NCI-H2227 treated with DMSO at 0.1 percent for 48 hours (cell line): Measurements from ENCODE around the gene ULK4.
A peak's percentile ranks its signal among the peaks of the same experiment; 100 is the strongest.
"Not testable (repeated sequence)": the region's sequence is repeated elsewhere in the genome, so short reads cannot be mapped to it uniquely, and the experiment has no call there.

Experiments
- DNase-seq: peaks from one replicate; lab custom pipeline; 2025; lab: John Stamatoyannopoulos, UW

Gene ULK4

DNA sequence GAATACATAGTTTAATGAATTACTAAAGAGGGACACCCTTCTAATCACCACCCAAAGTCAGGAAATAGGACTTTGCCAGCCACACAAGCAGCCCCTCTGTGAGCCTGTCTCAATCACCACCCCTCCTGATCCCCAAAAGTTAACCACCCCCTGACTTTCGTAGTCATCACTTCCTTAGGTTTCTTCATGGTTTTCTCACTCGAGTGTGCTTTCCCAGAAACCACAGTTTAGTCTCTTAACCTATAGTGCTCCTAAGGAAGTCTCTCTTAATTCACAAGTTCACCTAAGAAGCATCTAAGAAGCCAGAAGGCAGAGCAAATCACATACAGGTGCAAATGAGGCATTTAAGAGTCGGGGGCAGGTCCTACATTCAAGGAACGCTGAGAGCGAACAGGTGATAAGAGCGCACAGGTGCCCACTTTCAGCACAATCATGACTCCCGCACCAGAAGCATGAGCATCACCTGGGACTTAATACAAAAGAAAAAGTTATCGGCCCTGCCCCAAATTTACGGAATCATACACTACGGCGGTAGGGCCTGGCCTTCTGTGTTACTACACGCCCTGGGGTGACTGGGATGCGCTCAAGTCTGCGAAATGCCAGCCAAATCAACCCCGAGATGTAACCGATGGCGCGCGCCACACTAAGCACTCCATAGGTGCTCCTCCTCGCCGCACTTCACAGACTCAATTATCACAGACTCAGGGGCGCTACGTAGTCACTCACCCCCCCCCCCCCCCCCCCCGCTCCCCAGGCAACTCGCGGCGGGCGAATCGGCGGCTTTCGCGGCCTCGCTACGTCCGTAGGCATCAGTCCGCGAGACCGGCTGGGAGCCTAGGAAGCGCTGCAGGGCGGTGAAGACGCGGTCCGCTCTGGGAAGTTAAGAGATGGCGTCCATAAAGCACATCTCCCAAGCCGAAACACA is 815 bp downstream of the ULK4 start:
- peak; percentile 63 for DNase-seq

DNA sequence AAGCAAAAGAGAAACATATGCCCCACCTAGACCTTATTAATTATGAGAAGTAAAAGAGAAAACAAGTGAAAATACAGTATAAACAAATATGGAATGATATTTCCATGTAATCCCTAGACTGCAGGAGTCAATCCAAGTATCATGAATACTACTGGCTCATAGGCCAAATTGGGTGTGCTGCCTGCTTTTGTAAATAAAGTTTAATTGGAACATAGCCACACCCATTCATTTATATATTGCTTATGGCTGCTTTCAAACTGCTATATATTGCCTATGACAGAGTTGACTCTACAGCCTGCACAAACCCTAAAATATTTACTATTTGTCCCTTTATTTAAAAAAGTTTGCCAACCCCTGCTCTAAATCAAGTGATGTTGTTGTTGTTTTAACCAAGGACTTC is 5.3 kb downstream of the ULK4 start:
- no peak for DNase-seq

DNA sequence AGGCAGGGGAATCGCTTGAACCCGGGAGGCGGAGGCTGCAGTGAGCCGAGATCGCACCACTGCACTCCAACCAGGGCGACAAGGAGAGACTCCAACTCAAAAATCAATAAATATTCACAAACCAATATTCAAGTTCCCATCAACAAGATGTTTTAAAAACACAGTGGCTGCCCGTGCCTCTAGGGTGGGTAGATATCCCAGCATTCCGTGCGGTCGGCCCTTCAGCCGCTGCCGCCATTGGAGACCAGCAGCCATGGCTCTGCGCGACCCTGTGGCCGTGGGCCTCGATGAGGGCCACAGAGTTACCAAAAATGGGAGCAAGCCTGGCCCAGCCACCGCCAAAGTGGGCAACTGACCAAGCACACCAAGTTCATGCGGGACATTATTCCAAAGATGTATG is 6.7 kb downstream of the ULK4 start:
- no peak for DNase-seq

DNA sequence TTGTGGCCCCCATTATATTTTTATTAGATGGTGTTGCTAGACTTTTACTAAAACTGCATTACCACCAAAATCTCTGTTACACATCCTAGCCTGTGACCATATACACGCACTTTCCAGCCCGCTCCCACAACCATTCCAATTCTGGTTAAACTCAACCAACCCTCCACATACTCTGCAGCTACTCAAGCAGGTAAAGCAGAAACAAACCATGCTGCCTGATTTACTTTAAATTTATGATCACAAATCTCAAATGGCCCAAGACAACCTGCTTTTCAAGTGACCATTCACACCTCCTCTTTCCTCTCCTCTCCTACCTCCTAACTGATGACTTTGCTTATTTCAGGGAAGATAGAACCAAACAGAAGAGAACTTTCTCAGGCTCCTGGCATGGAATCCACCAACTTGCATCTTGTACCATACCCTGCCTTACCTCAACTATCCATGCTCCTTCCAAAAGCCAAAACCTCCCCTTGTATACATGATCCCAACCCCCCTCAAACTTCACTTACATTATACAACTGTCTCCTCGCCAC is 18.5 kb downstream of the ULK4 start:
- DNase-seq, result no peak

DNA sequence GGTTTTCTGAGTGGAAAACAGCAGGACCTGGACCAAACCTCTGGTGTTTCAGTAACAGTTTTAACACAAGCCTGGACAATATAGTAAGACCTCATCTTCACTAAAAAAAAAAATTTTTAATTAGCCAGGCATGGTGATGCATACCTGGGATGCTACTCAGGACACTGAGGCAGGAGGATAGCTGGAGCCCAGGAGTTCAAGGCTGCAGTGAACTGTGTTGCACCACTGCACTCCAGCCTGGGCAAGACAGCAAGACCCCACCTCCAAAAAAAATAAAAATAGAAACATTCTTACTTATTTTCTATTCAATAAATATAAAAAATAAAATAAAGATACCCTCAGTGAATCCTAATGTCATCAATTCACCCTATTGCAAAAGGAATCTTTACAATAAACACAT is 21.5 kb downstream of the ULK4 start:
- no peak for DNase-seq

DNA sequence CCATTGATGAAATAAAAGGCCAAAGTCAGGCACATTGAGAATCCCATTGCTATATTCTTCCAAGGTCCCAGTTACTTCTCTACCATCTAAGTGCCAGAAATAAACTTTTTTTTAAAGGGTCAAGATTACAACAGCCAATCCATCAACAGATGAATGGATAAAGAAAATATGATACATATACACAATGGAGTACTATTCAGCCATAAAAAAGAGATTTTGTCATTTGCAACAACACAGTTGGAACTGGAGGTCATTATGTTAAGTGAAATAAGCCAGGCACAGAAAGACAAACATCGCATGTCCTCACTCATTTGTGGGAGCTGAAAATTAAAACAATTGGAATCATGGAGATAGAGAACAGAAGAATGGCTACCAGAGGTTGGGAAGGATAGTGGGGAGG is 25.5 kb downstream of the ULK4 start:
- no peak for DNase-seq

DNA sequence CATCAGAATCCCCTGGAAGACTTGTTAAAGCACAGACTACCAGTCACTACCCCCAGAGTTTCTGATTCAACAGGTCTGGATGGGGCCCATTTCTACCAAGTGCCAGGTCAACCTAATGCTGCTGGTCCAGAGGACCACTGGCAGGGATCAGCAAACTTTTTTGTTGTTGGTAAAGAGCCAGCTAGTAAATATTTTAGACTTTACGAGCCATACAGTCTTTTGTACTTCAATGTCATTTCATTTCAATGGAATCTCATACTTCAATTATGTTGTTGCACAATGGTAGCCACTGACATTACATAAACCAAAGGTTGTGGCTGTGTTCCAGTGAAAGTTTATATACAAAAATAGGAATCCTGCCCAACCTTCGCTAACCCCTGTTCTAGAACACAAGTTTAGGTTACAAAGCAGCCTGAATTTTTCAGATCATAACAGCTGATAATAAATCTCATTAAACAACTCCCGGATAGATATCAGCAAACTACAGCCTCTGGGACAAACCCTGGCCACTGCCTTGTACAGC is 28.7 kb downstream of the ULK4 start:
- DNase-seq, result no peak

DNA sequence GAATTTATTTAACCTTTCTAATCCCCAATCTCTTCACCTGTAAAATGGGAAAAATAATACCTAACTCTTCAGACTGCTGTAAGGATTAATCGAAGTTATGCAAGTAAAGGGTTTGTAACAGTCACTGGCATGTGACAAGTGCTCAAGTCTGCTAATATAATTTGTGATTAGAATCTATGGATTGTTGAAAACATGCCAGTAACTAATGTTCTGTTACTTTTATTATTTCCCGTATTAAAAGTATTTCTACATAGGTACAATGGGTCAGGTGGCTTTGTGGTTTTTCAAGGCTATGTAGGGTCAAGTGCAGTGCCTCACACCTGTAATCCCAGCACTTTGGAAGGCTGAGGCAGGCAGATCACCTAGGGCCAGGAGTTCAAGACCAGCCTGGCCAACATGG is 29.4 kb downstream of the ULK4 start:
- DNase-seq, result no peak

DNA sequence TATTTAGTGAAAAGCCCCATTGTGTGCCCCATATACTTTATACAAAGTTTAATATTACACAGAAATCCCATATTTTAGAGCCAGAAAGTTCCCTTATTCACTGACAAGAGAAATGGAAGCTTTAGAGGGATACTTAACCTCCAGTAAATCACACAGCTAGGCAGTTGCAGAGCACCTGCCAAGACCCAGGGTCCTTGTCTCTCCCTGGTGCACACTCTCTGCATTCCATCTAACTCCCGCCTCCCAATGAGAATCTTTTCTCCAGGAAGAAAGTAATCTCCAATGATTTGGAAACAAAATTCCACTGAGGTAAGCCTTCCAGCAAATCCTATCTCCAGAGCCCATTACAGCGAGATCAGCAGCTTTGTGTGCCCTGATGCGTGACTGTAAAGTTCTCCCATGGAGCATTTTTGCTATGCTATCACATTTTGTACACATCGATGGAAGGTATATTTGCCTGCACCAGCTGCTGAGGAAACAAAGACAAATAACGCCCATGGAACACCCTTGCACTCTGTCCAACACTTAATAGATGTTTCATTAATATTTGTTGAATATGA is 41.4 kb downstream of the ULK4 start:
- DNase-seq, result no peak

DNA sequence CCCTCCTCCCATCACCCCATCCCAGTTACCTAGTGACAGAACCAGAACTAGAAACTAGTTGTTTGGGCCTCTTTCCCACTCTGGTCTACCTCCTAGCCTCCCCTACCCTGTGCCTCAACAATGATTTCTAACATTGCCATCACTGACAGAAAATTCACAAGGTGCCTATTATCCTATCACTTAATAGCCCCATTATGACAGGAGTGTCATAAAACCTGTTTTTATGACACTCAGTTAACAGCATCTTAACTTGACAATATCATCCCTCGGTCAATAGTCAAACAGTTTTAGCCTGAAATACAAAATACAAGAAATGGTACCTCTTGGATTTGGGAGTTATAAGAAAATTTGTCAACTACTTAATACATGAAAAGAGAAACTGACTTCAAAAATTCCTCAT is 46.5 kb downstream of the ULK4 start:
- DNase-seq, result peak; percentile 23

DNA sequence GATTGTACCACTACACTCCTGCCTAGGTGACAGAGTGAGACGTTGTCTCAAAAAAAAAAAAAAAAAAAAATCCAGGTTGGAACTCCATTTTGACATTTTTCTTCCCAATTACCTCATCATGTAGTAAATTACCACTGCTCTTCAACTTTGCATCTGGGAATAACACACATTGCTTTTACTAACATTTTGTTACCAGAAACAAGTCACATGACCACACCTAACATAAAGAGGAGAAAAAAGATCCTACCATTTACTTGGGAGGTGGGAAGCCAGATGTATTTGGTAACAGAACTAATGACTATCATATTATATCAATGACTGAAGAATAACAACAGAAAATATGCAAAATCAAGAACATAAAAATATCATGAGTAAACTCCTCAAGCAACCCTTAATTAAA is 49.6 kb downstream of the ULK4 start:
- no peak for DNase-seq

DNA sequence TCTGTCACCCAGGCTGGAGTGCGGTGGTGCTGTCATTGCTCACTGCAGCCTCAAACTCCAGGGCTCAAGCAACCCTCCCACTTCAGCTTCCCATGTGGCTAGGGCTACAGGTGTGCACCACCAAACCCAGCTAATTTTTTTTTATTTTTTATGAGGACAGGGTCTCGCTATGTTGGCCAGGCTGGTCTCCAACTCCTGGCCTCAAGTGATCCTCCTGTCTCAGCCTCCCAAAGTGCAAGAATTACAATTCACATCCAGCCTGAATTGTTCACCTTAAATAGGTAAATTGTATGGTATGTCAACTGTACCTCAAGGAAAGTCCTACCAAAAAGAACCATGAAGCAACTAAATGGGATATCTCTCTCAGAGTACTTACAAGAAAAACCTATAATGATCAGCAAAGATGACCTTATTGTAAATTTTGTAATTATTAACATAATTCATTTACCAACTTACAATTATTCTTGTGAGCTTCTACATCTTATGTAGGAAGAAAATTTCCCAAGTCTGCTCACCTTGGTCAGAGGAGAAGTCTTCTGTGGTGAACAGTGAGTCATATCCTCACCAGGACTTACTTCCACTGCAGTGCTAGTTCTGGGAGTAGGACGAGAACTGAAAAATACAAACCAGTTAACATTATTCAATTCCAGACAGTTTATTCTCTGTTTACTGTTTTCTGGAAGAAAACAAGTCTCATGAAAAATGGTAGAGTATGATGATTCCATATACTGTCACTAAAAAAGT is 54.4 kb downstream of the ULK4 start:
- no peak for DNase-seq

DNA sequence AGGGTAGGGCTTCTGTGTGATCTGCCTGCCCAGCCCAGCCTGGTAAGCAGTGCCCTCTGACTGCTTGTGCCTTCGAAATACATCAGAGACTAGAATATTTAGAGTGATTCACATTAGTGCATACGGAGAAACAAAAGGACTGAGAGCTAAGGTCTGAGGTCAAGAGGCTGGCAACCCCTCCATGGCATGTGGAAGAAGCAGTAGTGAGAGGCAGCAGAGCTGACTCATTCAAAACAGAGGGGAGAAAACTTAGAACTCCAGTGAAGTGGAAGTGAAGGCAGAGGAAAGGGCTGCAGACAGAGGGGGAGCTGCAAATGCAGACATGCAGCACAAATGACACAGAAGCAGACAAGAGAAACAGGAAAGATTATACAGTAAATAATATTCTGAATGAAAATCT is 61.6 kb downstream of the ULK4 start:
- no peak for DNase-seq

DNA sequence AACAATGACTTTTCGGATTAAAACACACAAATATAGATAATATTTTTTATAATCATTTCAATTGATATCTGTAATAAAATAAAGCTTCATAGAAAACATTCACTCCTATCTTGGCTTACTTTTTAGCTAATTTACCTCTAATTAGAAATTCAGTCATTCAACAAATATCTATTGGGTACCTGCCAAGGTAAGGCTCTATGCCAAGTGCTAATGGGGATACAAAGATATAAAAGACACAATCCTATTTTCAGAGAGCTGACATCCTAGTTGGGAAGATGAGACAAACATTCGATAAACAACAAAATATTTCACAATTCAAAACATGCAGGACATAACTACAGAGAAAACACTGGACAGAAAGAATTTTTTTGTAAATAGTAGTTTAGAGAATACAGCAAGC is 63.3 kb downstream of the ULK4 start:
- no peak for DNase-seq

DNA sequence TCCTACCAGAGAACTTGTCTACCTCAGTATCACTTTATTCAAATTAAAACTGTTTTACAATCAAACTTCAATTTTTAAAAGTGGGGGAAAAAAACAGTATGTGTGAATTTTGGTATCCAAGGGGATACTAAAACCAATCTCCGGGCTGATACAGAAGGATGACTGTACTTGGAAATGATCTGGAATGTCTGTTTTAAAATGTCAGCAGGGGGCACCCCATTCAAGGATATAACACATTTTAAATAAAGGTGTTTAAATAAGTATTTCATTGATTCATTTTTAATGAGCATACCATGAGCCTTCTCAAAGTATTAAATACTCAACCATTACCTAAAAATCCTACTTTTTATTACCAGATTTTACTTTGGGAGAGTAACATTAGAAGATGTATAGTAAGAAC is 67.9 kb downstream of the ULK4 start:
- no peak for DNase-seq

DNA sequence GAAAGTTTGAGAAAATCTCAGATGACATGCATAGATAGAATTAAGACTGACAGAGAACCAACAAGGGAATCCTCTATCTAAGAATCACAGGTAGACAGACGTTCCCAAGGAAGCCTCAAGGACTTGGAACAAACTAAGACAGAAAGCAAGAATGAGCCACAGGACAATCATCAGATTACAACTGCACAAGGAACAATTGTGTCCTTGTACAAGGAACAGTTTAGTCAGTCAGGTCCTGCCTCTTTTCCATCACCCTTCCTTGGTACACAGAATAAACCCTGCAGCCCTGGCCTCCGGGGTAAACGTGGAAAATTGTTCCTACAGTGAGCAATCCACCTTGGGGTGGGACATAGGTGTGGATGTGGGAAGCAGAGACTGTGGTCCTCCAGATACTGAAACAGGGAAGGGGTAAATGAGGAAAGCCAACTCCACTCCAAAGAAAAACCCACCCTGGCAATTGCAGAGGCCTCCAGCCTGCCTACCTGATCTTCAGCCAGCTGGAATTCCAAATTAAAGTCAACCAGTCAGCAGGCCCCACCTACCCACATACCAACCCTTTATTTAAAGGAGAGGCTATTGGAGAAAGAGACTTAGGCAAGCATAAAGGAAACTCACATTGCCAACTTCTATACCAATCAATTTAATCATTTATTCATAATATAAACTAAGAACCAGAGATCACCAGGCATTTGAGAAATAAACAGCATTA is 73.4 kb downstream of the ULK4 start:
- DNase-seq, result no peak

DNA sequence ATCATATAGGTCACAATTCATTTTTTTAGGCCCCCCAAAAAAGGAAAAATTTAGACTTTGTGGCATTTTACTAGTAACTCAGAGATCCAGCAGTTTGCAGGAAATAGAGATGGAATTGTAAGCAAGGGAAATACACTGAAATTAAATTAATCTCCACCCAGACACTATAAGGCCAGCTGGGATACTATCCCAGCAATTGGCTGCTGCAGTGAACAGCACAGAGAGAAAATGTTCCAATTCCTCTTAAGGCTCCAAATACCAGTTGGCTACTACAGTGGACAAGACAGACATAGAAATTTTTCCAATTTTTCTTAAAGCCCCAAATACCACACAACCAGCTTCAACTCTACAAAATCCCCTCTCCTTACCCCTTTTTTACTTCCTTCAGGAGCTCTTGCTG is 78.9 kb downstream of the ULK4 start:
- DNase-seq, result no peak

DNA sequence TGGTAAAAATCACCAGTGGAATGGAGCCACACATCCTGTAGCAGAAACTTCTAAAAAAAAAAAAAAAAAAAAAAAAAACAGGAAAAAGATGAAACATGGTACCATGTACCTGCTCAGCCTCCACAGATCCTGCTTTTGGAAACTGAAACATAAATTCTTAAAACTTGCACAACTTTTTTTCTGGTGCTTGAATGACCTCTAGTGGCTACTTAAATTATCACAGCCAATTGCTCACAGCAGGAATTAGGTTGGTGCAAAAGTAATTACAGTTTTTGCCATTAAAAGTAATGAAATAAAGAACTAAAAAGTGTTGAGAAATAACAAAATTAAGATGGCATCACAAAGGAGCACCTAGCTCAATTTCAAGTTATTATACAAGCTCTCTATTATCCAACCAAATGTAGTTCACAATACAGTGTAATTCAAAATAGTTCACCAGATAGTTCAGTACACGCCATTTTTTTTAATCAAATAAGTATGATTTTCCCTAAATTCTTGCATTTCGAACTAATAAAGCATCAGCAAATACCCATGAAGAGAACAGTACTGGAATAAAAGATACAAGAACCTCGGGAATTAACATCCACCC is 80.6 kb downstream of the ULK4 start:
- peak; percentile 23 for DNase-seq

DNA sequence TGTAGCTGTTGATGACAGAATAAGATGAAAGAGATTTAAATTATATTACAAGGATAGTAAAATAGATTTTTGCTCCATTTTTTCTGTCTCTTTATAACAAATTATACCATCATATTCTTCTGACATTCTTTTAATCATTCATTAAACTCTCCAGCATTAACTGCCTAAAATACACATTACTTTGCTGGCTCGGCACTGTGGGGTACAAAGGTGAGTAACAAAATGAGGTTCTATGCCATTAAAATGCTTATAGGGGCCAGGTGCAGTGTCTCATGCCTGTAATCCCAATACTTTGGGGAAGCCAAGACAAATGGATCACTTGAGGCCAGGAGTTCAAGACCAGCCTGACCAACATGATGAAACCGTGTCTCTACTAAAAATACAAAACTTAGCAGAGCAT is 81.5 kb downstream of the ULK4 start:
- DNase-seq, result no peak

DNA sequence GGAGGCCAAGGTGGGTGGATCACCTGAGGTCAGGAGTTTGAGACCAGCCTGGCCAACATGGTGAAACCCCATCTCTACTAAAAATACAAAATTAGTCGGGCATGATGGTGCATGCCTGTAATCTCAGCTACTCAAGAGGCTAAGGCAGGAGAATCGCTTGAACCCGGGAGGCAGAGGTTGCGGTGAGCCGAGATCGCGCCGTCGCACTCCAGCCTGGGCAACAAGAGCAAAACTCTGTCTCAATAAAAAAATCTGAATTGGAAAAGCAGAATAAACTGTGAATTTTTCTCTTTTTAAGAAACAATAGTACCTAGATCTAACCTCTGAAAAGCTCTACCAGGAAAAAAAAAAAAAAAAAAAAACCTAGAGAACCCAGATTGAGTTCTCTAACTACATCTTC is 84.2 kb downstream of the ULK4 start:
- DNase-seq, result not testable (repeated sequence)

DNA sequence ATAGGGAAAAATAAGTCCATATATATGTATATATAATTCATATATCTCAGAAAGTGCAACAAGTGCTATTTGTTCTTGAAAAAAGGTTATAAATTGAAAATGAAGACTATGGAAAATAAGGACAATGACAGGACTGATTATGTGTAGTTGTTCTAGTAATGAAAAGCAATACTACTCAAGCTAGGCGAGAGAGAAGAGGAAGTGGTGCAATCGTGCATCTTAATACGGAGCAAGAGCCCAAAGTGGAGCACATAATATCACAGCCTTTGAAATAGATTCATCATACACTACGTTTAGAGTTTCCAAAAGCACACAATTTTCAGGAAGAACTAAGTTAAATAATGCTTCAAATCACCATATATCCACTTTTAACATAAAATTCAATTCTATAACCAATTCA is 87.9 kb downstream of the ULK4 start:
- DNase-seq, result no peak

DNA sequence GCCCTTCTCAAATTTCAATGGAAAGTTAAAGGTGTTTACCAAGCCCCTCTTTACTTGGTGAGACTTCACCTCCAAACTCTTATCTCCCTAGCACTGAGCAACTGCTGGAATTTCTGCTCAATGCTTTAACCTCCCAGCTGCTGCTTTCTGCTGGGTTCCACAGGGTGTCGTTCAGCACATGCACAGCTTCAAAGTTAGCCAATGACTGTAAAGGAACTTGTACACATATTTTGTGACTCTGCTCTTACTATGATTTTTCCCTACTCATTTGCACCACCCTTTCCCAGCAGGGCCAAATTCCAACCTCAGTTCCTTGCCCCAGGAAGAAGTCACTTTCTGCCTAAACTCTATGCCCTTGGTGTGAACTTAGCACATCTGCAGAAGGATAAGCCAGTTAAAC is 89.7 kb downstream of the ULK4 start:
- no peak for DNase-seq
